SKM-1 (cell line): ENCODE results near the gene MAN2A2.
"Not testable (repeated sequence)": the region's sequence is repeated elsewhere in the genome, so short reads cannot be mapped to it uniquely, and the experiment has no call there.

Source experiments
- DNase-seq: peaks from one replicate; lab custom pipeline; 2025; ENCODE audit not compliant: unreplicated experiment; lab: John Stamatoyannopoulos, UW

Gene MAN2A2

DNA sequence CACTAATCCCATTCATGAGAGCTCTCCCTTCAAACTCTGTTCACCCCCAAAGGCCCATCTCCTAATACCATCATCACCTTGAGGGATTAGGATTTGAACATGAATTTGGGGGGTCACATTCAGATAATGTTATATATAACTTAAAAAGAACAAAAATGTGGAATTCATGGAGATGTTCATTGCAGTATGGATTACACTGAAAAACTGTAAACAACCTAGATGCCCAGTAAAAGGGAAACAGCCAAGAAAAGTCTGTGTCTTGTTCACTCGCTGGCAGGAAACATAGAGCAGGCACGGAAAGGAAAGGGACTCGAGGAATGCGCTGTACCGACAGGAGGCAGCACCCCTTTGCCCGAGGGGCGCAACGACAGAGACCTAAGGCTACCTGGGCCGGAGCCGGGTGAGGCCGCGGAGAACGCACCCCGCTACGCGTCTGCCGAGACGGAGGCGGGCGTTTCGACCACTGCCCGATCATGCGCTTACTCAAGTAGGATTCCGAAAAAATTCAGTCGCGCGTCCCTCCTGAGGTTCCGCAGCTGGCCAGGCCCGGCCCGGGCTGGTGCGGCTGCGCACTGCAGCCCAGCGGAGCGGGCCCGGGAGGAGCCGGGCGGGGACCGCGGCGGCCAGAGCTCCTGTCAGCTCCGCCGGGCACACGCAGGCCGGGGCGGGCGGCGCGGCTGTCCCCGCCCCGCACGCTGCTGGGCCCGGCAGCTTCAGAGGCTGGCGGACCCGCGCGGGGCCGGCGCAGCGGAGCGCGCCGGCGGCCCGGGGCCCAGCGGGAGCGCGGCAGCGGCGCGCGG, 862 bp upstream of the MAN2A2 start:
- peak; percentile 65 for DNase-seq

GRCh38 chr15:90903733-90904536, 833 bp downstream of the MAN2A2 start:
- no peak for DNase-seq

GRCh38 chr15:90904746-90905145, 1.6 kb downstream of the MAN2A2 start:
- no peak for DNase-seq

- DNase-seq, result no peak
These were observed 2.4 kb downstream of the MAN2A2 start for GRCh38 chr15:90905306-90906180.

DNA sequence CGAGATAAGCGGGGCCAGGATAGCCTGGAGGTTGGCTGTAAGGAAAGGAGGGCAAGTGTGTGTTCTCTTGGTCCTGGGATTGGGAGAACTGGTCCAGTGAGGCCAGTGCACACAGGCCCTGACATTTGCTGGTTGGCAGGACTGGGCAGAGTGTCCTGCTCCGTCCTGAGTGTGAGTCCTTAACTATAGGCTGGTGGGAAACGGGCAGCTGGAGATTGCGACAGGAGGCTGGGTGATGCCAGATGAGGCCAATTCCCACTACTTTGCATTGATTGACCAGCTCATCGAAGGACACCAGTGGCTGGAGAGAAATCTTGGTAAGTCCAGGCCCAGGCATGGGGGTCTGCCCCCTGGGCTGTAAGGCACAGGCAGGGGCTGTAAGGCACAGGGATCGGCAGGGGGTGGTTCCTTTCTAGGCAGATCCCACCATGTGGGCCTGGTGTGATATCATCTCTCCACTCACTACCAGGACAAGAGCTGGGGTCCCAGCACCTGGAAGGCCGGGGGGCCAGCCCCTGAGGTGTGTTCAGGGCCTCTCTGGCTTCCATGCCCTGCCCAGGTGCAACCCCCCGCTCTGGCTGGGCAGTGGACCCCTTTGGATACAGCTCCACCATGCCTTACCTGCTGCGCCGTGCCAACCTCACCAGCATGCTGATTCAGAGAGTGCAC, 3.2 kb downstream of the MAN2A2 start:
- no peak for DNase-seq

DNA sequence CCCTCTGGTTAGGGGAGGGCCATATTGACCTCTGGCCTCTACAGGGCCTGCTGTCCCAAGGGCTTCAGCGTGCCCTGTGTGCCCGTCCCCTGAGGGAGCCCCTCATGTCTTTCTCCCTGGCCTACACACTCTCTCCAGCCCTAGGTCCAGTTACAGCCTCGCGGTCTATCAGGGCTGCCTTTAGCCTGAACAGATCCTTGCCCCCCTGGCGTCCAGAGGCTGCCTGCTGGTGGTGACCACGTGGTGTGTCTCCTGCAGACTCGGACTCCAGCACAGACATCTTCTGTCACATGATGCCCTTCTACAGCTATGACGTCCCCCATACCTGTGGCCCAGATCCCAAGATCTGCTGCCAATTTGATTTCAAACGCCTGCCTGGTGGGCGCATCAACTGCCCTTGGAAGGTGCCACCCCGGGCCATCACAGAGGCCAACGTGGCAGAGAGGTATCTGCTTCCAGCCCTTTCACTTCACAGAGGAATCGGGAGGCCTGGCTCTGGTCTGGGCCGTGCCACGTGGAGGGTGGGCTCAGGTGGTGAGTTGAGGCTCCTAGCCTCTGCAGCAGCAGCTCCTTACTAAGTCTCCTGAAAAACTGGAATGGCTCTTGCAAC, 4.1 kb downstream of the MAN2A2 start:
- DNase-seq, result no peak

DNA sequence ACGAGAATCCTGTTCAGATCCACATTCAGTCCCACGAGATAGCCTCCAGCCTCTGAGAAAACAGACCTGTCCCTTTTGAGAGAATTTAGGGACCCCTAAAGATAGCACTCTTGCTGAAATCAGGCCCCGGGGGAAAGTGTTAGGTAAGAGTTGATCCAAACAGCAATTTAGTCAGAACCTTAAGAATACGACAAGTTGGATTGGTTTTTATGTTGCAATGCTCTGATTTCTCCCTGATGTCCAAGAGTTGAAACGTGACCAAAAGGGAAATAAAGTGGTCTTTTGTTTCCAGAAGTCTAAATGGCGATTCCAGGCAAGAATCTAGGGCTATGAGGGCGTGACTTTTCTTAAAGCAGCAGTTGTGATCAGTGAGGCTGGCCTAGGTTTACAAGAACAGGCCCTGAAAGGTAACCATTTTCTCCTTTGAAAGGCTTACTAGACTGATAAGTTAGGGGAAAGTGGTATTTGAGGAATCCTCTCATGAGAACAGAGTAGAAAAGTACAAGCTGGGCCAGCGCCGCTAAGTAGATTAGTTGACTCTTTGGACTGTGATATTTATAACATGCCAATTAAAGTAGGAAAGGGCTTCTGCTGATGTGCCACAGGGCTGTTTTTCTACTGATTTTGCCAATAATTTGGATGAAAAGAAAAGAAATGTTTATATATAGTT, 4.9 kb downstream of the MAN2A2 start:
- no peak for DNase-seq

DNA sequence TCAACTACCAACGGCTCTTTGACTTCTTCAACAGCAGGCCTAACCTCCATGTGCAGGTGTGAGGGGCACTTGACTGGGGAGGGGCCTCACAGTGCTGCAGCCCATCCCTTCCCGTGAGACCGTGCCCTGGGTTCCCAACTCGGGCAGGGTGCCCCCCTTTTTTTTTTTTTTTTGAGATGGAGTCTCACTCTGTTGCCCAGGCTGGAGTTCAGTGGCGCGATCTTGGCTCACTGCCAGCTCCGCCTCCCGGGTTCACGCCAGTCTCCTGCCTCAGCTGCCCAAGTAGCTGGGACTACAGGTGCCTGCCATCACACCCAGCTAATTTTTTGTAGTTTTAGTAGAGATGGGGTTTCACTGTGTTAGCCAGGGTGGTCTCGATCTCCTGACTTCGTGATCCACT, 6.3 kb downstream of the MAN2A2 start:
- not testable (repeated sequence) for DNase-seq

- no peak for DNase-seq
These were observed 6.9 kb downstream of the MAN2A2 start for GRCh38 chr15:90909976-90910375.

DNA sequence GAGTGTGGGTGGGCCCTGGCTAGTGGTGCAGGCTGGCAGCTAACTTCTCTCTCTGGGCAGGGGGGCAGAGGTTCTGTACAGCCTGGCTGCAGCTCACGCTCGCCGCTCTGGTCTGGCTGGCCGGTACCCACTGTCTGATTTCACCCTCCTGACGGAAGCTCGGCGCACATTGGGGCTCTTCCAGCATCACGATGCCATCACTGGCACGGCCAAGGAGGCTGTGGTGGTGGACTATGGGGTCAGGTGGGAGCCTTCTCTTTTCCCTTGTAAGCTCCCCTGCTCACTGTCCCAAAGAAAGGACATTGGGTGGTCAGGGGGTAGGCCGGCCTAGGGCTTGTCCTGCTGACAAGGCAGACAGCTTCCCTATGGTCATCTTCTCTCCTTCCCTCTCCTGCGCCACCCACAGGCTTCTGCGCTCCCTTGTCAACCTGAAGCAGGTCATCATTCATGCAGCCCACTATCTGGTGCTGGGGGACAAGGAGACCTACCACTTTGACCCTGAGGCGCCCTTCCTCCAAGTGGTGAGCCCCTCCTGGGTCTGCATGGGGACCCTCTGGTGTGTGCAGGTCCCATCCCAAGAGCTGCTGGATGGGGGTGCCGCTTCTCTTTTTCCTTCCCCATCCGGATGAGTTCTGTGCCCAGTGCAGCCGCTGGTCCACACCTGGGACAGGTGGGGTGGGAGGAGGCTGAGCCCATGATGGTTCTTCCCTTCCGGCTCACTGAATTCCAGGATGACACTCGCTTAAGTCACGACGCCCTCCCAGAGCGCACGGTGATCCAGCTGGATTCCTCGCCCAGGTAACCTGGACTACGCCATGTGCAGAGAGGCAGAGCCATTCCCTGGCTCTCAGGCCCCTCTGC, 7.6 kb downstream of the MAN2A2 start:
- no peak for DNase-seq

DNA sequence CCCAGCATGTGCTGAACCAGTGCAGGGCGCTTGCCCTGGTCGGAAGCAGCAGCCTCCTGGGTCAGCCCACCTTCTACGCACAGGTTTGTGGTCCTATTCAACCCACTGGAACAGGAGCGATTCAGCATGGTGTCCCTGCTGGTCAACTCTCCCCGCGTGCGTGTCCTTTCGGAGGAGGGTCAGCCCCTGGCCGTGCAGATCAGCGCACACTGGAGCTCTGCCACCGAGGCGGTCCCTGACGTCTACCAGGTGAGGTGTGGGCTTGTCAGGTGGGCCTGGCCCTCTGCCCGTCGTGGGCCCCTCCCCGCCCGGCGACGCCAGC, 8.2 kb downstream of the MAN2A2 start:
- no peak for DNase-seq

DNA sequence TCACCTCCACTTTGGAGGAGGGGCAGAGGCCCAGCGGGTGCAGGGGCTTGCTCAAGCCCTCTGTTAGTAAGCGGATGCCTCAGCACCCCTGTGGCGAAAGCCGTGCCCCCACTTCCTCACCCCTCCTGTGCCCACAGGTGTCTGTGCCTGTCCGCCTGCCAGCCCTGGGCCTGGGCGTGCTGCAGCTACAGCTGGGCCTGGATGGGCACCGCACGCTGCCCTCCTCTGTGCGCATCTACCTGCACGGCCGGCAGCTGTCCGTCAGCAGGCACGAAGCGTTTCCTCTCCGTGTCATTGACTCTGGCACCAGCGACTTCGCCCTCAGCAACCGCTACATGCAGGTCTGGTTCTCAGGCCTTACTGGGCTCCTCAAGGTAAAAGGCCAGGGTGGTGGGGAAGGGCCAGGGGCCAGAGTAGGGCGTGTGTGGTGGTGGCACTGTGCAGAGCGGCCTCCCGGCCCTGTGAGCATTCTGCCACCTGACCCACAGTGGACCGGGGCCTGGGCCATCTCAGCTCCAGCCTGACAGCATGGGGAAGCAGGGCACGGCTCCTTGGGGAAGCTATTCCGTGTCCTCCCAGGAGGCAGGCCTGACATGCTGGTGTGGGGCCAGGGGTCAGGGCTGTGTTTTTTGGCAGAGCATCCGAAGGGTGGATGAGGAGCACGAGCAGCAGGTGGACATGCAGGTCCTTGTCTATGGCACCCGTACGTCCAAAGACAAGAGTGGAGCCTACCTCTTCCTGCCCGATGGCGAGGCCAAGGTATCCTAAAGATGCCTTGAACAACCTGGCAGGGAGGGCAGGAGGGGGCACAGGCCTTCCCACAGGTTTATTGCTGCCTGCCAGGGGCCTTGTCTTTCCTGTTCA, 9.0 kb downstream of the MAN2A2 start:
- no peak for DNase-seq

GRCh38 chr15:90912770-90913075, 9.6 kb downstream of the MAN2A2 start:
- no peak for DNase-seq

- DNase-seq, result no peak
These were observed 10.4 kb downstream of the MAN2A2 start for GRCh38 chr15:90913398-90913944.

DNA sequence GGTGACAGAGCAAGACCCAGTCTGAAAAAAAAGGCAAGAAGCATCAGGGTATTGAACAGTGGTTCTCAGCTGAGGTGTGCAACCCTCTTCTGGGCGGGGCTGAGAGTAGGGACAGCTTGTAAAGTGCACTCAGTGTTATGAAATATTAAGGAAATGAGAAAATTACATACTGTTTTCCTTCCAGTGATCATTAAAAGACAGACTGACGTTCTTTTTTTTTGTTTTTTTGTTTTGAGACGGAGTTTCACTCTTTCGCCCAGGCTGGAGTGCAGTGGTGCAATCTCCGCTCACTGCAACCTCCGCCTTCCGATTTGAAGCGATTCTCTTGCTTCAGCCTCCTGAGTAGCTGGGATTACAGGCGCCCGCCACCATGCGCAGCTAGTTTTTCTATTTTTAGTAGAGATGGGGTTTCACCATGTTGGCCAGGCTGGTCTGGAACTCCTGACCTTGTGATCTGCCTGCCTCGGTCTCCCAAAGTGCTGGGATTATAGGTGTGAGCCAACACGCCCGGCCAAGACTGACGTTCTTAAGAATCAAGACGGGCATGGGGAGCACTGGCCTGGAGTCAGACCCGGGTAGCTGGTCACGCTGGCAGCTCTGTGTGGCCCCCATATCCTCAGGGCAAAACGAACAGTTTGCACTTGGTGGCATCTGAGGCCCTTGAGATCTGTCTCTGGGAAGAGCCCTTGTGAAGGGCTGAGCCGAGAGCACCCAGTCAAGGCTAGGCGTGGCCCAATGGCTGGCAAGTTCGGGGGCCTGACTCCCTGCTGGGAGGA, 11.4 kb downstream of the MAN2A2 start:
- DNase-seq, result no peak

- DNase-seq, result no peak
These were observed 12.2 kb downstream of the MAN2A2 start for GRCh38 chr15:90915216-90915807.
